ENCODE measurements around the gene SRGAP2.
A peak's percentile ranks its signal among the peaks of the same experiment; 100 is the strongest.
"Not testable (repeated sequence)": the region's sequence is repeated elsewhere in the genome, so short reads cannot be mapped to it uniquely, and the experiment has no call there.

The SRGAP2 gene

DNA sequence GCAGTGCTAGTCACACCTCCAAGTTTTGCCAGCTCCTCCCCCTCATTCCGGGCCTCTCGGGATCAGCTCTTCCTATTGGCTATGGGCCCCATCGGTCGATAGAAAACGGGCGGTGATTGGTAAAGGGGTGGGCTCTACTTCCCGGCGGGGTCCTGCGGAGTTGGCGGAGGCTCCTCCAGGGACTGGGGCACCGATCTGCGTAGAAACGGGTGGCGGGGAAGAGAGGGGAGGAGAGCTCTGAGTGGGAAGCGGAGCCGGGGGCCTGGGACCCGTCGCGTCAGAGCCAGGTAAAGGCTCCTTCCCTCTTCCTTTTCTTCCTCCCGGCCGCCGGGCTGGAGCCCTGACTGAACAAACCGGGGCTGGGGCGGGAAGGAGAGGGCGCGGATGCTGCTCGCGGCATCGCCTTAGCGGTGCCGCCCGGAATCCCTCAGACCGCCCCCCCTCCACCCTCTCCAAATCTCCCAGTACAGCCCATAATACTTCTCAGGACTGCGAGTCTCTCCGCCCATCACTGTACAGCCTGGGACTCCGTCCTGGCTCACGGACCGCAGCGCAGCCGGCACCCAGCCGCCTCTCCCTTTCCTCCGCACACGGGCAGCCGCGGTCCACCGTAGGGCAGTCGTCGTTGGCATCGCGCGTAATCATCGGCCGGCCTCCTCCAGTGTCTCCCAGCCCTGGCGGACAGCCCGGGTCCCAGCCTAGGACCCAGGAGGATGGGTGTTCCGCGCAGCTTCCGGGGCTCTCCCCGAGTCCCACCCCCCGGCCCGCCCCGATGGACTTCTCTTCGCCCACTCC is at the start of gene SRGAP2:
Gene SRGAP2, plus strand, starts transcription at position 178 of the 795 bp plus-strand sequence. CDS start 2,430 bp downstream, outside the sequence.
- not testable (repeated sequence) for DNase-seq

DNA sequence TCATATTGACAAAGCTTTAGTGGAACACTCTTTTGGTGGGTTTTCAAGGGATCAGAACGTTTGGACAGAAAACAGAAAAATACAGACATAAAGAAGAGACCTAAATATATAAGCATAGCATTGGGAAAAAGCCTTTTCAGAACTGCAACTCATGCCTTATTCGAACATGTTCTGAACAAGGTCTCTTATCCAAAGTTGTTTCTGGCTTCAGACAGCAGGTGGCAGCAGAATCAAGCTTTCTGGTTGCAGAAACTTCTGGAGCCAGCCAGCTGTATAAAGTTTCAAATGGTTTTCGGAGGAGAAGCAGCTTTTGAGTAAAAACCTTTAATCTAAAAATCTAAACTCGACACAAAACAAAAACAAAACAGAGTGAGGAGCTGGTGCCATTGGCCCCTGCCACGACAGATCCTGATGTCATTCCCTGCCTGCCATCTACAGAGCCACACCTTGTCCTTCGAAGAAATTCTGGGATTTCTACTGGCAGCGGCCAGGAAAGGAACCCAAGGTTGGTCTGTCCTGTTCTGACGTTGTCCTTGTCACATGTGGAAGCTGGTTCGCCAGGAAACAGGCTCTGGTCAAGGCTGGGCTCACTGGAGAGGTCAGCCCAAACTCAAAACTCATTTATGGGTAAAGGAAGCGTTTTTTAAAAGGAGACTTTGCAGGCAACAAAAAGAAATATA is 35.9 kb upstream of the SRGAP2 start:
- DNase-seq = not testable (repeated sequence)

DNA sequence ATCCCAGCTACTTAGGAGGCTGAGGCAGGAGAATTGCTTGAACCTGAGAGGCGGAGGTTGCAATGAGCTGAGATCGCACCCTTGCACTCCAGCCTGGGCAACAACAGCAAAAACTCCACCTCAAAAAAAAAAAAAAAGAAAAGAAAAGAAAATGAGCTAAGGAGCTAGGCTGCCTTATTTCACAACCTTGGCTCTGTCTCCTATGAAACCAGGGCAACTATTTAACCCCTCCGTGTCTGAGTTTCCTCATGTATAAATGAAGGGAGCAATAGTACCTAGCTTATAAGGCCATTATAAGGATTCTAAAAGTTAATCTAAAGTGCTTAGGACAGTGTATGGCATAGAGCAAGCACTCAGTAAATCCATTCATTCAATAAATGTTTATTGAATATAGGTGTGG is 33.5 kb upstream of the SRGAP2 start:
- DNase-seq = not testable (repeated sequence)

DNA sequence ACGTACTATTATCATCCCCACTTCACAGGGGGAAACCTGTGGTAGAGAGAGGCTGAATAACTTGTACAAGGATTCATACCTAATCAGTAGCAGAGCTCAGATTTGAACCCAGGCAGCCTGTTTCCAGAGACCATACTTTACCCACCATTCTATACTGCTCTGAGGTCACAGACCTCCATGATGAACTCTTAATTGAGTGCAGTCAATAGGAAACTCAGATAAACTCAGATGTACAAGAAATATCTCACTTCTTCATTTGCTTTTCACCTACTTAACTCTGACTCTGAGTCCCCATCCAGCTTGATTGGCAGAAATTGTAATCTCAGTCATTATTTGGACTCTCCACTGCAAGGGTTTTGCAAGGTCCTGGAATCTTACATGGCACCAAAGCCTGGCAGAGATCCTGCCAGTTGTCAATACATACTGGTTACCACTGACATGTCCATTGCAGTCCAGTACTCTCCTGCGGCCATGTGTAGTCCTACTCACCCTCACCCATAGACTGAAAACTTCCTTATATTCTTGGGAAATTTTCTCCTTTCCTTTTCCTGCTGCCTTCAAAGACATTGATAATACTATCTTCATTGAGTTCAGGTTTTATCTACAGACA is 30.1 kb upstream of the SRGAP2 start:
- not testable (repeated sequence) for DNase-seq

DNA sequence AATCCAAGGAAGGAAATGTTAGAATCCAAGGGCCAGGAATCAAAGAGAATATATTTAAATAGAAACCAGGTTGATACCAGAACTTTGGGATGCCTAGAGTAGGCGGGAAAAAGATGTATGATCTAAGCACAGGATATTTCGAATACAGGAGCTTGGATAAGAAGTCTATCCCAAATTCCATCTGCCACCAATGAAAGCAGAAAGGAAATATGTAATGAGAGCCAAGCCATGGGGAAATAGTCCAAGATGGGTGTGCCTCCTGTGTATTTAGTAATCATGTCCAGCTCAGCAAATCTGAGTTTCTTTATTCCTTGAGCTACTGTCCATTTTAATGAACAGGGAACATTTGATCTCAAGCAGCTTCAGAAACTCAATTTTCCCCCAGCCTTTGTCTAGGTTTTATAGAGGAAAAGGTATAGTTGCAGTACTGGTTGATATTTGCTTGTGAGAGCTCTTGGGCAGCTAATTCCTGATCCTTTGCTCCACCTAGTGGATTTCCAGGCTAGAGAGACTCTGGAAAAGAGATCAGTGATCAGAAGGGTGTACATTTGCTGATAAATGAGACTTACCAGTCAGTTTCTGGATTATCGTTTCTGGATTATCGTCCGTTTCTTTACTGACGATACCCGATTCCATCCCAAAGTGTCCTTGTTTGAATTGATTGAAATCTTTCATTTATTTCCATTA is 29.0 kb upstream of the SRGAP2 start:
- DNase-seq = not testable (repeated sequence)

DNA sequence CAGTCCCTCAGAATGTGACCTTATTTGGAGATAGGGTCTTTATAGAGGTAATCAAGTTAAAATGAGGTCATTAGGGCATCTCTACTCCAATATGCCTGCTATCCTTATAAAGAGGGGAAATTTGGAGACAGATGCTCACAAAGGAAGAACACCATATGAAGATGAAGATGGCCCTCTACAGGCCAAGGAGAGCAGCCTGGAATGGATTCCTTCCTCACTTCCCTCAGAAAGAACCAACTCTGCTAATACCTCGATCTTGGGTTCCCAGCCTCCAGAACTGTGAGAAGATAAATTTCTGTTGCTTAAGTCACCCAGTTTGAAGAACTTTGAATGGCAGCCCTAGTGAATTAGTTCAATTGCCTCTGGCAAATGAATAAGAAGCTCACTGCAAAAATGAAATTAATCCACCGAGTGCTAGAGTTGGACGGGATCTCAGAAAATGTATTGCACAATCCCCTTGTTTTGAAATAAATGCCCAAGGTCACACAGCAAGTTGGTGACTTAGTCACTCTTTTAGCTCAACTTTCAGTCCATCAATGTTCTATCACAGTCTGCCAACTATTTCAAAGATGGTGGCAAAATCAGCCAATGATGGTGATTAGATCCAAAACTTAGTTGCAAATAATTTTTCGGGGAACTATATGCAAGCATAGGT is 27.8 kb upstream of the SRGAP2 start:
- DNase-seq = not testable (repeated sequence)

DNA sequence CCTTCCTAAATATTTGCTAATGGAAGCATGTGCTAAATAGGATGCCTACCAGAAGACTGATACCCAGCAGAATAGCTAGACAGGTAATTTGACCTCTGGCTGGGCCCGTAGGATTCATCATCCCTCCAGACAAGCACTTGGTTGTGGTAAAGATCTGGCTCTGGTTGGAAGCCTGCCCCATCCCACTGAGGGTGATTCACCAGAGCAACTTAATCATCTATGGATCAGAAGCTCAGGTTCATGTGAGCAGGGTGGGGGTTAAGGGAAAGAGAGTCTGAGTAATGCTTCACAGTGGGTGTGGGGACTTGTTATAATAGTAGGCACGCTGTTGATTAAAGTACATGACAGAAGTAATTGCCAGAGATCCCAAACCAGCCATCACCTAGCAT is 27.2 kb upstream of the SRGAP2 start:
- not testable (repeated sequence) for DNase-seq

DNA sequence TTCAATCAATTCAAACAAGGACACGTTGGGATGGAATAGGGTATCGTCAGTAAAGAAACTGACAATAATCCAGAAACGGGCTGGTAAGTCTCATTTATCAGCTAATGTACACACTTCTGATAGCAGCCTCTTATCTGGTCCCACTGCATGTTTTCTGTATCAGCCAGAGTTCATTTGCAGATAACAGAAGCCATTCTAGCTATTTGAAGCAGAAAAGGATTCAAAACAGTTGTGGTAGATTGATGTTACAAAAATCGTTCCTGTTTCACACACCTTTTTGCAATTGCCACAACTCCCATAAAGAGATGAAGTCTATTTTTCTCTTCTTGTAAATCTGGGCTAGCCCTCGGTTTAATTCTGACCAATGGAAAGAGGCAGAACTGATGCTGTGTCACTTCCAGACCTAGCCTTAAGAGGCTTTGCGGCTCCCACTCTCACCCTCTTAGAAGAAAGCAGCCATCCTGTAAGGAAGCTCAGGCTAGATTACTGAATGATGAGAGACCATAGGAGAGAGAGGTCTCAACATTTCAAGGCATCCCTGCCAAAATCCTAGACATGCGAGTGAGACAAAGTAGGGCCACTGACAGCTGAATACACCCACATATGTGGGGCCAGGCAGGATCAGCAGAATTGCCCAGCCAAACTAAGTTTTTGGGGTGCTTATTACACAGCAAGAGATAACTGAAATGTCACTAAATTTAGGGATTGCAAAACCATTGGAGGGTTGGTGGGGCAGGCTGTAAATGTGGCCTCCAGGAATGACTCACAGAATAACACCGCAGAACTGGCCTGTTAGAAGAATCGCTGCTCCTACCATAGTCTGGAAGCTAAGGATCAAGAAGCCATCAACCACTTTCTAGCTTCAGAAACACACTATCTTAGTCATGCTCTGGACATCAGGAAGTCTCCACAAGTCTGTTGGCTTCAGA is 25.0 kb upstream of the SRGAP2 start:
- DNase-seq = not testable (repeated sequence)

DNA sequence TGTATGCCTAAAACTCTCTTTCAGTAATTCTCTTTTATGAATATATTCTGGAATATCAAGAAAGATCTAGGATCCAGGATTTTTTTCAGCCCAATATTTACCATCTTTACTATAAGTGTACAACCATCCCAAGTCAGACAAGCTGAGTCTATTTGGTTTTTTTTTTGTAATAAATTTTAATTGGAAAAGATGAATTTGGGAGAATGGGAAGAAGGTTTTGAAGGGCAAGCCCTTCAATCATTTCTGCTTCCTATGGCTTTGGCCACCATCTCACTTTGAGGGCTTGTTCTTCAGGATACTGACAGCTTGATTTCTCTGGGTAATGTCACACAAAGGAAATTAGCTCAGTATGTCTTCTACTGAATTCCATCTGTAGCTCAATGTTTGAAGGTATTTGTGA is 23.7 kb upstream of the SRGAP2 start:
- DNase-seq = not testable (repeated sequence)

DNA sequence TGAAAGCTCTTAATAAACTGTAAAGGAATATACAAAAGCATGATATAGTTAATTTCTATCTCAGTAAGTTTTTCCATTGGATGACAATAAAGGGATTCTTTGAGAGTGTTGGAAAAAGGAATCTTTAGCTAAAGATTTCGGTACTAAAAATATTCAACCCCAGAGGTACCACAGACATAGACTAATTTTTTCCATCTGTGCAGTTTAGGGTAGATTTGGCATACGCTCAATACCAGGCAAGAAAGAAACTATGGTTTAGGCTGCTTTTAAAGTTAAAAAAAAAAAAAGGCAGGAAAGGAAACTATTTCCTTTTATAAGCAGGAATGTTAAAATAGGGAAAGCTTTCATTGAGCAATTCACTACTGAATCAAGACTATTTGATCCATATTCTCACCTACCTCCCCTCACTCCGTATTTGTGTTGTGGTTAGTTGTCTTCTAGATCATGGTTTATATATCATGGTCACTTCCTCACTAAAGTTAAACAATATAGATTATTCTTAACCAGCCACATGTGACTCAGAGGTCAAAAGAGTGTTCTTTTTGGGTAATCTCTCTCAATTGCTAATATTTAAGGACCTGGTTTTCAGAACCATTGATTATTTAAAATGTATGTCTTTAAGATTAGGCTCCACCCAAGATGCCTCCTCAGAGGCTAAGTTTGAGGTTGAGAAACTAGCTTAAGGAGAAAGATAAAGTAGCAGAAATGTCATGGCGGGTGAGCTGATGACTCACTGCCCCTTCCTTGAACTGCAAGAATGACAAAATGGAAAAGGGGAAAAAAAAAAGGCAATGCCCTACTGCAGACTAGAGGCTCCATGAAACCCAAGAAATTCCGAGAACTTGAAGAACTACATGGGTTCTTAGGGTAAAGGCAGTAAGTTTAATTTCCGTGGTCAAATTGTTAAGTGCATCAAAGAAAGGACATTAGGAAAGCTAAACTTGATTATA is 20.7 kb upstream of the SRGAP2 start:
- DNase-seq = not testable (repeated sequence)

DNA sequence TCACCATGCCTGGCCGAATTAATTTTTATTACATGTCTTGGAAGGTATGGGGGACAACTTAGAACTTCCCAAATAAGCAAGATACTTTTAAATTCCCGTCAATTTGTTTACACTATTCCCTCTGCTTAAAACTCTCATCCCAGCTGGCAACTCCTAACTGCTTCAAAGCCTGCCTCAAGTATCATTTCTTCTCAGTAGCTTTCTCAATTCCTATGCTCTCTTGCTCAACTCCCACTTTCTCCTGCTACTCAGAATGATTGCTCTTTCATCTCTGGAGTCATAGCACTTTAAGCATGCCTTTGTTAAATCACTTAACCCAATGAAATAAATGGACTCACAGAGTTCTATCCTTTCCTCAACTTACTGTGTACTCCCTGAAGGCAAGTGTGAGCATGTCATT is 19.6 kb upstream of the SRGAP2 start:
- not testable (repeated sequence) for DNase-seq

DNA sequence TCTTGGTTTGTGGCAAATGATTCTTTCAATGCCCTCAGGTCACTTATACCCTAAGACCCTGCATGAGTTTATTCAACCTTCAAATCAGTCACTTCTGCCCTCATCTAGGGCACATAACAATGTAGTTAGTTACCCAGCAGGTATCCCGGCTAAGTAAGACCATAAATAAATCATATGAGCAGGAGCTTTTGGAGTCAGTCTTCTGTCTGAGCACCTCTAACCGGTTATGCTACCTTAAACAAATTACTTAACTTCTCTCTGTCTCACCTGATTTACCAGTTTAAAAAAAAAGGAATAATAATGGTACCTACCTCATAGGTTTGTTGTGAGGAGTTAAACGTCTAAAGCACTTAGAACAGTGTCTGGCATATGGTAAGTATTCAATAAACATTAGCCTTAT is 17.6 kb upstream of the SRGAP2 start:
- DNase-seq = not testable (repeated sequence)

DNA sequence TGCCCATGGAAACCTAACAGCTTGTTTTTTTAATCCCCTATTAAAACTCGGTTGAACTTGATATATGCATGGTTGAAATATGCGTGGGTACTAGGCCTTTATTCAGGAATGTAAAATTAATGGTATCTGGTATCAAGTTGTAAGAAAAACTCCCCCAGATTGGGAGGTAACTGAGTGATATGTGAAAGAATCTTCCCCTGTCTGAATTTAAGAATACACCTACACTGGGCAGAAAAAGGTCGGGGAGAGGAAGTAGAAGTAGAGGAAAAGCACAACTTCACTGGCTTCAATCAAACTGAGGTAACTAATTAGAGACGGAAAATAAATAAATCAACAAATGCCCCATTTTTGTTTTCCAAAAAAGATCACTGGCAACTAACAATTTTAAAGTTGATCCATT is 16.5 kb upstream of the SRGAP2 start:
- not testable (repeated sequence) for DNase-seq

DNA sequence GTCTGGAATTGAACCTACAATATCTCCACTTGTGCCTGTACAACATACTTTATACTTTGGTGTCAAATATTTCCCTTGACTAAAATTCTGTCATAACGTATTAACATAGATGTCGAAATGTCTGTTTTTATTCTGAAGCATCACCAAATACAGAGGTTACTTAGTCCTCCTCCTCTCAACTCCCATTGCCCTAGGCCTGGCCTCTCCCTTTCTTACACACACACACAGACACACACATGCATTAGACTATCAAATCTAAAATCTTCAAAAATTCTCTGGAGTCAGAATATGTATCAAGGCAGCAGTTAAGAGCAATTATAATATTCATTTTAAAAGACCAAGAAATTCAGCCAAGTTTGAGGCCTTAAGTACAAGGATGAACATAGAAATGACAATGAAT is 8.2 kb upstream of the SRGAP2 start:
- DNase-seq = not testable (repeated sequence)

DNA sequence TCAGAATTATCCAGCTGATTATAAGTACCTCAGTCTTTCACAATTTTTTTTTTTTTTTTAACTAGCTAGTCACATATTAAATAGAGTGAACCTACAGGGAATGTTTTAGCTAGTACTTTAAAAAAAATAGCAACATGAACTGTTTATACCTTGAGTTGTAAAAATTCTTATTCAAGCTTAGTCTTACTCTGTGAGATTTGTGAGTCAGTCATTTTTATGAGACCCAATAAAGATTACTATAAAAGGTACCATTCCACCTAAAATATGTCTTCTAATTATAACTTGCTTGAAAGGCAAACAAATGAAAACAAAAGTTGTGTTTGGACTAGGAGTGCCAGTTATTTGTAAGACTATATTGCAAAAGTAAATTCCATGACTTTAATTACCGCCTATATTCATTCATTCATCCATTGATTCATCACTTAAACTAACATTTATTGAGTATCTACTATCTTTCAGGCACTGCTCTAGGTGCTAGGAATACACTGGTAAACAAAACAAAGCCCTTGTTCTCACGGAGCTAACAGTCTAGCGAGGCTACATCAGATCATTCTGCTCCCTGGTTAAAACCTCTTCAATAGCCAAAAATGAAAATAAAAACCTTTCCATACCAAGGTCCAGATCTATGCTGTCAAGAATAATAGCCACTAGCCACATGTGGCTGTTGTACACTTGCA is 6.5 kb upstream of the SRGAP2 start:
- DNase-seq = not testable (repeated sequence)

DNA sequence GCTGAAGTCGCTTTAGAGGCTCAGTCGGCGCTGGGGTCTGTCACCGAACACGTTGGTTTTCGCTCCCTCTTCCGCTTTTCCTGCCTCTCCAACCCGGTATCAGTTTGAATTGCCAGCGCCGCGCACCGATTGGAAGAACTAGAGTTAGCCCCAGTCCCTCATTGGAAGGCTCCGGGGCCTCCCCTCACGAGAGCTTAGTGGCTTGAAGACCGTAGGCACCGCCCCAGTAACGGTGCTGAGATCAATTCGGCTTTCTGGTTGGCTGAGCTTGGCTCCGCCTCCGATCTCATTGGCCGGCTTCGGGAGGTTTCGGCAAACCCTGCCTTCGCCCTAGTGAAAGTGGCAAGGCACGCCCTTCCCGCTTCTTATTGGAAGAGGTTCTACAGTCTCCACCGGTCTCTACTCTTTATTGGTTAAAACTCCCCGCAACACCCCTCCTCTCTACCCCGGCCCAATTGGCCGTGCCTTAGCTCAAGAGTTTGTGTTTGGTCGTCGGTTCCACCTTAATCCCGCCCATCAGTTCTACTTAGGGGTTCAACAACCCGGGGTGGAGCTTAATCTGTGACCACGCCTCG is 465 bp upstream of the SRGAP2 start, which contains the start of gene FAM72A:
Gene FAM72A, minus strand, starts transcription at position 51 of the 575 bp plus-strand sequence. CDS start 814 bp downstream, outside the sequence.
- peak; percentile 93 for DNase-seq

DNA sequence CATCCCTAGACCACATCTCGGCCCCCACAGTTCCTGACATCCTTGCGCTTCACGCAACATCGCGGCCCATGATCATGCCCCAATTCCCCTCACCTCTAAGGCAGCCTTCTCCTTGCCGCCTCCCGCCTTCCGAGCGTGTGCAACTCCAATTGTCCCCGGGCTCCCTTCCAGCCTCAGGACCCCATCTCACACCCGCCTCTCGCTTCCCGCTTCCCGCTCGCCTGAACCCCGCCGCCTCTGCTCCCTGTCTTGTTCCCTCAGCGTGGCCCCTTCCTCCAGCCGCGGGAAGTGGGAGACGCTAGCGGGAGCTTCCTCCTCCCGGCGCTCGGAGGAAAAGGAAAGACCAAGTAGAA is 794 bp downstream of the SRGAP2 start:
- not testable (repeated sequence) for DNase-seq

DNA sequence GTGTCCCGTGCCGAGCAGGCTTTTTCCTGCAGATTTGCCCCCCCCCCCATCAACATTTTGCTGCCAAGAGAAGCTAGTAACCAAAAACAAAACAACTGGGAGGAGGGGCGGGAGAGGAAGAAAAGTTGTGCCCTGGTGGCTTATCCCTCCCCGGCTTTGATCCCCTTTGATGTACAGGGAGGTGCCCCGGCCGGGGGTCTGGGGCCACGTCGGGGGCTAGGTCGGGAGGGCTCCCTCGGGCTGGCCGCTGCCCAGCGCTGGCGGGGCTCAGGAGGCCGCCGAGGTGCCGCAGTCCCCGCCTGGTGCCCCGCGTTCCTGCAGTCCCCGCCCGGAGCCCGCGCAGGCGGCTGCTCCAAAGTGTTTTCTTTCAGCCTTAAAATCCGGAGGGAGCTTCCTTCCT is 1.5 kb downstream of the SRGAP2 start:
- DNase-seq = not testable (repeated sequence)

DNA sequence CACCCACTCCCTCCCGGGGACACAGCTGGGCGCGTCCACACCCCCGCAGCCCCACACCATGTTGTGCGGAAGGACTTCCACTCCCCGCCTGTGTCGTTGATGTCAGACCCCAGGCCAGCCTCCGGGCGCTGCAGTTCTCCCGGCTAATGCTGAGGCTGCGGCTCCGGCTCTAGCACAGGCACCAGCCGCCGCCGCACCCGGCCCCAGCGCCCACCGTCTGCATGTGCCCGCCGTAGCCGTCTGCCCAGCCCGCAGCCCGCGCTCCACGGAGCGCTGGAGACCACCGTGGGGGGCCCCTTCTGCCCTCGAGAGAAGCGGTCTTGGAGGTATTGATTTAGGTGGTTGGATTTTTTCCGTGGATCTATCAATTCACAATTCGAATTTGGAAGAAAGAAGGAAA is 2.2 kb downstream of the SRGAP2 start:
- DNase-seq = not testable (repeated sequence)
